NT2/D1 (cell line): ENCODE results near the gene HPS5.
"Not testable (repeated sequence)": the region's sequence is repeated elsewhere in the genome, so short reads cannot be mapped to it uniquely, and the experiment has no call there.

ENCODE experiments used
- SUZ12 ChIP-seq: IDR thresholded peaks from 2 replicates; pipeline ENCODE4 v1.6.1; 2011; ENCODE audit not compliant: insufficient read length, insufficient read depth; ENCODE audit errors: extremely low read depth
- YY1 ChIP-seq: IDR thresholded peaks from 2 replicates; pipeline ENCODE4 v1.6.1; 2011; ENCODE audit not compliant: insufficient read length, insufficient read depth
- ZNF274 ChIP-seq: IDR thresholded peaks from 2 replicates; pipeline ENCODE4 v1.6.1; 2011; ENCODE audit warnings: mild to moderate bottlenecking, low read depth, low read length

- not testable (repeated sequence) for TF ChIP-seq ZNF274, SUZ12, YY1
Measured at GRCh38 chr11:18323881-18324280, 1.9 kb upstream of the HPS5 start.
